ENCODE data around the gene HOXC6.
A peak's percentile ranks its signal among the peaks of the same experiment; 100 is the strongest.

Gene HOXC6

DNA sequence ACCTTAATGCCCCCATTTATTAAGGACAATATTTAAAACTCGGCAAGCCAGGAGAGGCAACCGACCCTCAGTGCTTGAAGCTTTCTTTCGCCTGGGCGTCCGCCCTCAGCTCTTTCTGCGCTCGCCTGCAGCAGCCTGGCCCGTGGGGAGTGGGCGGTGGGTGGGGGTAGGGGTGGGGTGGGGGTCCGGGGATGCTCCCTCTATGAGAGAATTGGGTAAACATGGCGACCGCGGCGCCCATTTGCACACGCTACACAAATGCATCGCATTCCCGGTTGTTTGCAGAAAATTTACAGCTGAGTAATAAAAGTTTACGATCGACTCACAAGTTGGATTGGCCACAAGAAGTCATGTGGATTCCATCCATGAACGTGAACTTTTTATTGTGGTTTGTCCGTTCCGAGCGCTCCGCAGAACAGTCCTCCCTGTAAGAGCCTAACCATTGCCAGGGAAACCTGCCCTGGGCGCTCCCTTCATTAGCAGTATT, 11.7 kb upstream of the HOXC6 start:
- DNase-seq, result no peak

DNA sequence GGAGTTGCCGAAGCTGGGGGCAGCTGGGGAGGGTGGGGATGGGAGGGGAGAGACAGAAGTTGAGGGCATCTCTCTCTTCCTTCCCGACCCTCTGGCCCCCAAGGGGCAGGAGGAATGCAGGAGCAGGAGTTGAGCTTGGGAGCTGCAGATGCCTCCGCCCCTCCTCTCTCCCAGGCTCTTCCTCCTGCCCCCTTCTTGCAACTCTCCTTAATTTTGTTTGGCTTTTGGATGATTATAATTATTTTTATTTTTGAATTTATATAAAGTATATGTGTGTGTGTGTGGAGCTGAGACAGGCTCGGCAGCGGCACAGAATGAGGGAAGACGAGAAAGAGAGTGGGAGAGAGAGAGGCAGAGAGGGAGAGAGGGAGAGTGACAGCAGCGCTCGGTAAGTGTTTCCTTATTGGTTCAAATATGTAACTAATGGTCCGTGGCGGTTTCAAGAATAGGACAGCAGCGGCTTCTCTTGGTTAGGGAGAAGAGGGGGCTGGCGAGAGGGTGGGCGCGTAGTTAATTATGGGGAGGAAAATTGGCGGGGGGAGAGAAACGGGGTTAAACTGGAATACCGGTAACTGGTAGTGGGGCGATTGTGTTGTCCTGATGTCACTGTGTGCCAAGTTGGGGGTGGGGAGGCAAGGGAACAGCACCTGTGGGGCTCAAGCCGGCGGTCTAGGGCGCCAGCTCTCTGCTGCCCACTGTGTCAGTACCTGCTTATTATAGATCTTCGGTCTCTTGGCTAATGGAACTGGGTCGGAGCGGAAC, 11.0 kb upstream of the HOXC6 start:
- DNase-seq, result no peak

DNA sequence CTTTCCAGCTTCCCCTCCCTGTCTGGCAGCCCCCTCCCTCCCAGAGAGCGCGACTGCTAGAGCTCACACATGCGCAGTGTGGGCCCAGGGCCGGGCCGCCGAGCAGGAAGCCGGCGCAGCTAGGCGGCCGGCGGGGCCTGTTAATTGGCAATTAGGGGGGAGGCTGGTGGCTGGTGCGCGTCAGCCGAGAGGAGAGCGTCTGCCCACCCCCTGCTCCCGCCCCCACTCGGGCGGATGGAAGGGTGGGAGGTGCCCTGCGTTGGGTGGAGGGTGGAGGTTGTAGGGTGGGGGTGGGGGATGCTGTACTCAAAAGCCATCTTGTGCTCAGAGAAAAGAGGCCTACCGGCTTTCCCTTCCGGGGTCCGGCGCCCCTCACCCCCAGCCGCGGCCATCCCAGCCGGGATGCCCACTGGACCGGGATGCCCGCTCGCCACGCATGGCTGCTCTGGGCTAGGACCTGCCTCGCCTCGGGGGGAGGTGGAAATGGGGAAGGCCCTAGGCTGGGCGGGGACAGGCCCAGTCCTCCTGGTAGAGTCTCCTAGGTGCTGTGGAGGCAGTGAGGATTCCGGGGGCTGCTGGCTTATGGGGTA, 10.3 kb upstream of the HOXC6 start:
- DNase-seq, result peak; percentile 71

DNA sequence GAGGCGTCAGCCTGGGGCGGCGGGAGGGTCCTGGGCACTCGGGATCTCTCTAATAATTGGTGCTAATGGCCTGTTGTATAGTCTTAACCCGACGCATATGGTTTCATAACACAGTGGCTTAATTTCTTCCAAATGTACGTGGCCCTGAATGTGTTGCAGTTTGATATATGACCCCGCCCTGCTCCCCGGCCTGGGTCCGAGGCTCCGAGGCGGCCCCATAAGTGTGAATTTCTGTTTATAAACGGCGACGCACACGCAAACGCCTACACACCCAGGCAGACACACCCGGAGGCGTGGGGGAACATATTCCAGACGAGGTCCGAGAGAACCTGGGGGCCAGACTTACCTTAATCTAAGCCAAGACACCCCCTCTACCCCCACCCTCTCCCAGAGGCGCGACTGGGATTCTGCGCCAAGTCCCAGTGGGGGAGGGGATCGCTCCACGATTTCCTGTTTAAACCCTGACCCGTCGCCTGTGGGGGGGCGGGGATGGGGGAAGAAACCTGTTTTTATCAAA, 9.7 kb upstream of the HOXC6 start:
- no peak for DNase-seq

- DNase-seq, result no peak
Measured at GRCh38 chr12:54019091-54019811, 9.0 kb upstream of the HOXC6 start.

GRCh38 chr12:54019924-54020590, 8.2 kb upstream of the HOXC6 start:
- DNase-seq, result no peak

DNA sequence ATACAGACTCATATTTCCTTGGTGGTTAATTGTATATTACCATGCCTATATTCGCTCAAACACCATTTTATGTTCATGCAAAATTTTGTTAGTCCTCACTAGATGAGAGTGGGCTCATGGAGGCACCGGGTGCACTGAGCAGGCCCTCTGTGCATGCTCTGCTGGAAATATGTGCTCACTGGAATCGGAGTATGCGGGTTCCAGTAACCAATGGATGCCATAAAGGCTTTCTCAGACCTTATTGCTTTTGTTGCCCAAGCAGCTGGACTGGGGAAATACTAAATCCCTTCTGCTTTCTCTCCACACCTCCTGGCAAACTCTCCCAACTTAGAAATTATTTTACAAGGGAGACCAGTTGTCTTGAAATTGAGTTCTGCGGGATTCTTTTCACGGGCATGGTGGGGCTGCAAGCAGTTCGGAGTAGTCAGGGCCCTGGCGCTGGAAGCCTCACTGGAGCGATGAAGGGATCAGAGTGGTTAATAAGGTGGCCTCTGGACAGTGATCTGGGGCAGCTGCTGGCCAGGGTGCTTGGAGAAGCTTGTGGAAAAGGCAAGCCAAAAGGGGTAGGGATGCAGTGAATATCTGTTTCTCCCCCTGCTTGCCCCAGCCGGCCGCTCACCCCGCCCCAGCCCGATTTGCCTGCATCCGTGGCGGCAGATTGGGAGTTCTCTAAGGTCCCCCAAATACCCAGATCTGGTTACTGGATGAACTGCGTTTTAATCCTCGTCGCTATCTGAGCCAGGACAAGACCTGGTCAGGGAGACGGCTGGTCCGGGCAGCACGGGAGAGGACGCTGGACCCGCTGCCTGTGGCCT, 7.4 kb upstream of the HOXC6 start:
- no peak for DNase-seq

DNA sequence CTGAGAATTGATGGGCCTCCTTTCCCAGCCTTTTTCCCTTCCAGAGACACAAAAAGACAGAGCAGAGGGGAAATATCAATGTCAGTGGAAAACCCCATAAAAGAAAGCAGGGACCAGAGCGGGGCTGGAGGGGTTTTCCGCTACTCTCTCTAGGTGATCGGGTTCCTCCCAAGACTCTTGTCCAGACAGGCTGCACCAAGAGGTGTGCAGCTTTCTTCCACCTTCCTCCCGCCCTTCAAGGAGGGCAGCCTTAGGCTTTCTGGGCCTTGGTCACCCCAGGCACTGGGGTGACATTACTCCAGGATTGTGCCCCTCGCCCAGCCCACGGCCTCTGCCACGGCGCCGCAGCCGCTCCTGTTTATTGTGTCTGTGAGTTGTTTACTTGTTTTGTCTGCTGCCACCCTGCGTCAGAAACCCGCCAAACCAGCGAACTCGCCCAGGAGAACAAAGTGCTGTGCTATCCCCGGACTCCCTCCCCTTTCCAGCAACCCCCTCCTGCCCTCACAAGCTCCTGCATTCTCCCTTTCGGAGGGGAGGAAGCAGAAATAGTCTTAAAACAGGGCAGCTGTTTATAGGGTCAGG, 6.7 kb upstream of the HOXC6 start:
- no peak for DNase-seq

DNA sequence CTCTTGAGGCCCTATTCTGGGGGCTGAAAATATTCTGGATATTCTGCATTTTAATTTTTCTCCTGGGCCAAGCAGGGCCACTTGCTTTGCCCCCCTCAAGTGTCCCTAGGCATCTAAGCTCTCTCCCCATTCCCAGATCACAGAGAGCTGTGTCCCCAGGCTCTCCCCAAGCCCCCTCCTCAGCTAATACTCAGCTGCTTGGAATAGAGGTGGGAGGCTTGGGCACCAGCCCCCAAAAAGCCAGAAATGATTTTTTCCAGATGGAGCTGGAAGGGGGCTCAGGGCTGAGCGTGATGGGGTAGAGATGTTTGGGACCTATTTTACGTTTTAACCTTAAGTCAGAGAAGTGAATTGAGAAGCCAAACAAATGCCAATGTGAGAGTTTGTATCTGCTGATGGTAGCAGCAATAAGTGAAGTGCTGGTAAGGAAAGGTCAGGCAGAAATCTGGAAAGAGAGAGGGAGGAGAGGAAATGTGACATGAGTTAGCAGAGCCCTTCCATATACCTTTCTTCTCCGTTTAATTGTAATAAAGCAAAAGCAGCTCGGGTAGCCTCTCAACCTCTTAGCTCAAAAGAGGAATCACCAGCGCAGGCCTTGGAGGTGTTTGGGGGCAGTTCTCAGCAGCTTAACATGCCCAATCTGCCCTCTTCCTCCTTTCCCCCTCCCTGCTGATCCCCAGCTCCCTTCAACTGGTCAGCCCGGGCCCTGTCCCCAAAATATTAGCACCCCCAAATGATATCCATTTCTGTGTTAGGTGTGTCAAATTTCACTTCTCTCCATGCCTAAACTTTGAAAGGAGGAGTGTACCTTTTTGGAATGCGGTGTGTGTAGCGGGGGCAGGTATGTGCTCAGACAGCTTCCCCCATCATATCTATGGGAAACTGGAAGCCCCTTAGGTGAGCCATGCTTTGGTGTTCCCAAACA, 5.0 kb upstream of the HOXC6 start:
- DNase-seq, result no peak

DNA sequence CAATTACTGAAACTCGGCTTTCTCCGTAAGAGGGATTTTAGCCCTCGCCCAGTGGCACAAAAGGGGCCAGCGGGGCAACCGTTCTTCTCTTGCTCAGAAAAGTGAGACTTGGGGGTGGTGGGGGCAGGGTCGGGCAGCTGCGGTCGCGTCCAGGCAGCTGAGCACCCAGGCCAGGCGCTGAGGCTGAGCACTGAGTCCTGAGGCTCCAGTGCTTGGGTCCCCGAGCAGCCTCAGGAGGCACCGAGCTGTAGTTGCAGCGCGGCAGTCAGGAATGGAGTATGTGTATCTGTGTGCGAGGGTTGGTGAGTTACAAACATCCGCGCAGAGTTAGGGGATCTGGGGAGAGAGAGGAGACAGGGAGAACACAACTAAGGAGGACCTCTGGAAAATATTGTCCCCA, 4.1 kb upstream of the HOXC6 start:
- DNase-seq, result no peak

DNA sequence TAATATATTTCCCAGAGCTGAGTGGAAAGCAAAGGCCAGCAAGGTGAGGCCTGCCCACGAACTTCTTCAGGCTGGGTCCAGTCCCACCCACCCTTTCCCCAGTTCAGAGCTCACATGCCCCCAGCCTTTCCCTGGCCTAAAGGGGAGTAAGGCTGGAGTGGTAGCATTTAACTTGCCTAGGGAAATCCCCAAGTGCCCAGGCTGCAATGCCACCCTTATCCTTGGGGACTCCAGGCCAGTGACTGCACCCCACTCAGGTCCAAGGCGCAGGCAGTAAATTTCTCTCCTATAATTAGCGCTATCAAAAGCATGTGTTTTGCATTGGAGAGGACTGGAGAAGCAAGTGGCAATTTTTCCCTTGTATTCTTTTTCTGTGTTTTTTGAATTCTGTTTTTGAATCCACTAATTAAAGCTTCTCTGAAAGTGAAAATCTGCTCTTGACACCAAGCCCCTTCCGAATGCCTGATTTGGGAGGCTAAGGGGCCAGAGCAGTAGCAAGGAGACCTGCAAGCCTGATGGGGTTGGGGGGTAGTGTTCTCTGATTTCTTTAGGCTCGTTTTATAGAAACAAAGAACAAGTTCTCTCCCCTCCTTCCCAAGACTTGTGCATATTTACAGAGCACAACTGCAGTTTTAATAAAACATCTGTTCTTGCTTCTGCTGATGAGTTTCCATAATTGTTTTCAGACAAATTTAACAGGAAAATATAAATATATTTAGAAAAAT, 3.5 kb upstream of the HOXC6 start:
- DNase-seq, result no peak

- no peak for DNase-seq
Measured at GRCh38 chr12:54025499-54026405, 2.5 kb upstream of the HOXC6 start.

- no peak for DNase-seq
Measured at GRCh38 chr12:54026640-54027441, 1.4 kb upstream of the HOXC6 start.

DNA sequence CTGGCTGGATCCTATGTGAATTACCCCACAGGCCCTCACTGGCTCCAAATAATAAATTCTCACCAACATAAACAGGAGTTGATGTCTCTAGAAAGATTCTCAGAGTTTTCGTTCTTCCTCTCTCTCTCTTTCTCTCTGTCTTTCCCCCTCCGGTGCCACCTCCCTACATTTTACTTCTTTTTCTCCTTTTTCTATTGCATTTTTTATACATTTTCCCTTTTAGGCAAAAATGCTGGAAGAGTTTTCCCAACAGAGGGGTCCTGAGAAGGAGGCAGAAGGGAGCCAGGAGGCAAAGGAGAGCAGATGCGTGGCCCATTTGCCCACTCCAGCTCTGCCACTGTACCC, 826 bp upstream of the HOXC6 start:
- DNase-seq, result no peak

GRCh38 chr12:54029529-54030441, 1.5 kb downstream of the HOXC6 start:
- DNase-seq, result no peak

- DNase-seq, result no peak
Measured at GRCh38 chr12:54030442-54030801, 2.2 kb downstream of the HOXC6 start.

- DNase-seq, result no peak
Measured at GRCh38 chr12:54030889-54031471, 2.7 kb downstream of the HOXC6 start.
